Fibroblast of lung (primary cell): Measurements from ENCODE around the gene MYOT. TPM values are rescaled to one million over a fixed set of nuclear protein-coding genes. Genes with fewer than 3 reads are reported as not detected.

ENCODE experiments used
- DNase-seq, 2 donors: peaks; one replicate each; pipeline versions ENCODE4 v3.0.0 to v3.0.0-alpha.2; 2010; ENCODE audit warnings: low read depth in 2 of 2
- H2AFZ ChIP-seq: 2 replicates; pipeline ENCODE4 v1.5.1; 2012; ENCODE audit warnings: low read length, control low read depth, inconsistent platforms
- H3K27ac ChIP-seq: 2 replicates; pipeline ENCODE4 v1.5.1; 2011; ENCODE audit warnings: low read length, control low read depth; ENCODE audit not compliant: insufficient read depth
- H3K27me3 ChIP-seq: 2 replicates; pipeline ENCODE4 v1.5.1; 2011; ENCODE audit warnings: mild to moderate bottlenecking, low read length; ENCODE audit not compliant: control insufficient read depth, insufficient read depth
- H3K36me3 ChIP-seq: 2 replicates; pipeline ENCODE4 v1.5.1; 2011; ENCODE audit warnings: low read length; ENCODE audit not compliant: control insufficient read depth, insufficient read depth
- H3K4me1 ChIP-seq: 2 replicates; pipeline ENCODE4 v1.5.1; 2011; ENCODE audit warnings: low read length; ENCODE audit not compliant: control insufficient read depth, insufficient read depth; ENCODE audit errors: extremely low read depth
- H3K4me2 ChIP-seq: 2 replicates; pipeline ENCODE4 v1.5.1; 2011; ENCODE audit warnings: low read length, control low read depth; ENCODE audit not compliant: insufficient read depth; ENCODE audit errors: extremely low read depth
- H3K4me3 ChIP-seq, 4 experiments: fragments of 200-600 bp in 1 of 4; sonication (generic) in 1 of 4; replicated peaks in 1 of 4; 2 replicates each; pipeline ENCODE4 v1.5.1; 2011 to 2016; ENCODE audit warnings: low read length in 4 of 4, low read depth in 3 of 4, mild to moderate bottlenecking in 3 of 4, control low read depth in 2 of 4, inconsistent platforms in 1 of 4, mixed read lengths in 1 of 4; ENCODE audit not compliant: insufficient read depth in 1 of 4; ENCODE audit errors: control extremely low read depth in 1 of 4
- H3K79me2 ChIP-seq: 2 replicates; pipeline ENCODE4 v1.5.1; 2012; ENCODE audit warnings: mild to moderate bottlenecking, low read length, inconsistent platforms; ENCODE audit not compliant: control insufficient read depth, insufficient read depth
- H3K9ac ChIP-seq: 2 replicates; pipeline ENCODE4 v1.5.1; 2011; ENCODE audit warnings: mild to moderate bottlenecking, low read length, control low read depth; ENCODE audit not compliant: insufficient read depth
- H3K9me3 ChIP-seq: 2 replicates; pipeline ENCODE4 v1.5.1; 2012; ENCODE audit warnings: low read depth, low read length; ENCODE audit not compliant: control insufficient read depth, insufficient read depth
- H4K20me1 ChIP-seq: 2 replicates; pipeline ENCODE4 v1.5.1; 2011; ENCODE audit warnings: low read length; ENCODE audit not compliant: control insufficient read depth, insufficient read depth; ENCODE audit errors: extremely low read depth
- CTCF ChIP-seq, 2 donors: IDR thresholded peaks in 1 of 2; conservative IDR thresholded peaks in 1 of 2; 1 replicate in 1 of 2; 2 replicates in 1 of 2; pipeline ENCODE4 v1.5.1; 2011 to 2012; ENCODE audit warnings: low read length in 2 of 2, control low read depth in 1 of 2, inconsistent platforms in 1 of 2, low read depth in 1 of 2, mild to moderate bottlenecking in 1 of 2
- EZH2 ChIP-seq: IDR thresholded peaks from 2 replicates; pipeline ENCODE4 v1.5.1; 2012; ENCODE audit warnings: low read length, control low read depth, mild to moderate bottlenecking; ENCODE audit errors: missing control alignments
- polyA plus RNA-seq, 2 donors: library from polyadenylated mRNA; depleted of rRNA in 1 of 2; stranded (reverse) in 1 of 2; unstranded in 1 of 2; fragments of >200 nt; gene quantifications; 2 replicates each; pipeline ENCODE4 v1.2.1, GENCODE V29; 2011 to 2012; ENCODE audit warnings: missing spikeins in 1 of 2
- total RNA-seq: library from RNA; depleted of rRNA; stranded (reverse); fragments of >200 nt; gene quantifications from 2 replicates; pipeline ENCODE4 v1.2.1, GENCODE V29; 2014

The MYOT gene
- total and polyA plus RNA-seq, 2 donors (not counting 1 experiment from before 2014, with no cell fraction given): not detected

- Histone ChIP-seq H3K79me2 (no peaks in the 10 kb centered on the region), H3K4me3 (no peak overlapping the region), H3K4me1 (no peaks in the 10 kb centered on the region), H3K36me3 (no peaks in the 10 kb centered on the region), H3K4me2 (no peak overlapping the region), H3K9ac (no peak overlapping the region), H3K27ac (no peak overlapping the region), H3K27me3 (no peaks in the 10 kb centered on the region), H2AFZ (no peak overlapping the region), H3K9me3 (no peaks in the 10 kb centered on the region), H4K20me1 (no peaks in the 10 kb centered on the region)
- DNase-seq: no peak
- TF ChIP-seq CTCF (conservative IDR thresholded peaks at IDR 0.05 in 1 of 2, IDR thresholded peaks at IDR 0.05 in 1 of 2; ENCODE audit: low read depth in 1 of 2, low read length in 2 of 2) (no peak), EZH2 (no peak)
Measured at GRCh38 chr5:137935190-137935589, 67.5 kb downstream of the MYOT start.

GRCh38 chr5:137935694-137936093 is 68.0 kb downstream of the MYOT start:
- H4K20me1 ChIP-seq: no peaks in the 10 kb centered on the region
- H3K36me3 ChIP-seq: no peaks in the 10 kb centered on the region
- no peak overlapping the region for H2AFZ ChIP-seq
- TF ChIP-seq CTCF (conservative IDR thresholded peaks at IDR 0.05 in 1 of 2, IDR thresholded peaks at IDR 0.05 in 1 of 2; ENCODE audit: low read depth in 1 of 2, low read length in 2 of 2): no peak
- no peak for TF ChIP-seq EZH2
- H3K4me3 ChIP-seq: no peak overlapping the region
- H3K4me2 ChIP-seq: no peak overlapping the region
- no peaks in the 10 kb centered on the region for H3K27me3 ChIP-seq
- no peak for DNase-seq
- no peaks in the 10 kb centered on the region for H3K9me3 ChIP-seq
- H3K27ac ChIP-seq: no peak overlapping the region
- no peak overlapping the region for H3K9ac ChIP-seq
- H3K4me1 ChIP-seq: no peaks in the 10 kb centered on the region
- H3K79me2 ChIP-seq: no peaks in the 10 kb centered on the region

Other genes with a start within 250 kb of the MYOT start
- gene KLHL3, start 131.8 kb upstream of the MYOT start, total RNA-seq: 1.5 and 2.3 TPM in 2 replicates
- gene KLHL3, start 131.8 kb upstream of the MYOT start, polyA plus RNA-seq: 0.60 and 1.1 TPM in 2 replicates
- gene HNRNPA0, start 113.5 kb upstream of the MYOT start, total RNA-seq: 9.4 and 12.8 TPM in 2 replicates
- gene HNRNPA0, start 113.5 kb upstream of the MYOT start, polyA plus RNA-seq: 10.7 and 11.6 TPM in 2 replicates
- 0.26 TPM in 1 of 2 replicates, not detected in the other for gene PKD2L2, start 21.6 kb downstream of the MYOT start, total RNA-seq
- not detected in 2 replicates for gene PKD2L2, start 21.6 kb downstream of the MYOT start, polyA plus RNA-seq
- 19.8 and 25.1 TPM in 2 replicates for gene FAM13B, start 165.2 kb downstream of the MYOT start, total RNA-seq
- gene FAM13B, start 165.2 kb downstream of the MYOT start, polyA plus RNA-seq: 19.2 and 20.7 TPM in 2 replicates
- gene WNT8A, start 216.2 kb downstream of the MYOT start, total RNA-seq: not detected in 2 replicates
- not detected in 2 replicates for gene WNT8A, start 216.2 kb downstream of the MYOT start, polyA plus RNA-seq